Neural progenitor cell (in vitro differentiated cells): ENCODE data around the gene TNFRSF9. TPM values are rescaled to one million over a fixed set of nuclear protein-coding genes. Genes with fewer than 3 reads are reported as not detected.
A peak's percentile ranks its signal among the peaks of the same experiment; 100 is the strongest.

Source experiments
- DNase-seq: peaks from one replicate; pipeline ENCODE4 v3.0.0-alpha.2; 2016; ENCODE audit warnings: low spot score
- H2AFZ ChIP-seq: fragments of 200-600 bp; sonication (generic); replicated peaks from 2 replicates; pipeline ENCODE4 v1.6.1; 2016; ENCODE audit warnings: antibody characterized with exemption
- H3F3A ChIP-seq: fragments of 200-600 bp; sonication (generic); 2 replicates; pipeline ENCODE4 v1.6.1; 2016; ENCODE audit warnings: antibody characterized with exemption, low read depth
- H3K27ac ChIP-seq: fragments of 200-600 bp; sonication (generic); 2 replicates; pipeline ENCODE4 v1.5.1; 2016; ENCODE audit warnings: mild to moderate bottlenecking
- H3K27me3 ChIP-seq: fragments of 200-600 bp; sonication (generic); 2 replicates; pipeline ENCODE4 v1.6.1; 2016; ENCODE audit warnings: mild to moderate bottlenecking, moderate library complexity
- H3K36me3 ChIP-seq: fragments of 200-600 bp; sonication (generic); 2 replicates; pipeline ENCODE4 v1.5.1; 2016
- H3K4me1 ChIP-seq: fragments of 200-600 bp; sonication (generic); 2 replicates; pipeline ENCODE4 v1.6.1; 2016; ENCODE audit warnings: mixed run types
- H3K4me2 ChIP-seq: fragments of 200-600 bp; sonication (generic); 2 replicates; pipeline ENCODE4 v1.6.1; 2016
- H3K4me3 ChIP-seq: fragments of 200-600 bp; sonication (generic); 2 replicates; pipeline ENCODE4 v1.5.1; 2016
- H3K79me2 ChIP-seq: fragments of 200-600 bp; sonication (generic); 2 replicates; pipeline ENCODE4 v1.6.1; 2016; ENCODE audit warnings: low read depth
- H3K9ac ChIP-seq: fragments of 200-600 bp; sonication (generic); 2 replicates; pipeline ENCODE4 v1.6.1; 2016
- H3K9me3 ChIP-seq: fragments of 200-600 bp; sonication (generic); 2 replicates; pipeline ENCODE4 v1.5.1; 2016; ENCODE audit warnings: low read depth
- H4K20me1 ChIP-seq: fragments of 200-600 bp; sonication (generic); 2 replicates; pipeline ENCODE4 v1.6.1; 2016; ENCODE audit warnings: low read depth
- H3K27ac Mint-ChIP-seq: 3 replicates; pipeline ENCODE4 v1.8.0; 2021; ENCODE audit warnings: mixed read lengths
- H3K27me3 Mint-ChIP-seq: 2 replicates; pipeline ENCODE4 v1.8.0; 2022; ENCODE audit warnings: low read depth, mild to moderate bottlenecking, inconsistent platforms, moderate library complexity, mixed read lengths; ENCODE audit not compliant: insufficient read depth
- H3K36me3 Mint-ChIP-seq: 3 replicates; pipeline ENCODE4 v1.8.0; 2021; ENCODE audit warnings: mixed read lengths
- H3K4me1 Mint-ChIP-seq: 3 replicates; pipeline ENCODE4 v1.8.0; 2021; ENCODE audit warnings: mixed read lengths
- H3K4me3 Mint-ChIP-seq: 3 replicates; pipeline ENCODE4 v1.8.0; 2021; ENCODE audit warnings: mild to moderate bottlenecking, moderate library complexity, mixed read lengths
- H3K9me3 Mint-ChIP-seq: 3 replicates; pipeline ENCODE4 v1.8.0; 2020; ENCODE audit warnings: mixed read lengths
- CTCF ChIP-seq: fragments of 200-600 bp; sonication (generic); IDR thresholded peaks from 2 replicates; pipeline ENCODE4 v1.5.1; 2017; ENCODE audit warnings: antibody characterized with exemption, mild to moderate bottlenecking
- EZH2 ChIP-seq: fragments of 200-600 bp; sonication (generic); IDR thresholded peaks from 2 replicates; pipeline ENCODE4 v1.6.1; 2017; ENCODE audit warnings: antibody characterized with exemption, mild to moderate bottlenecking, moderate library complexity
- EZH2phosphoT487 ChIP-seq: fragments of 200-600 bp; sonication (generic); IDR thresholded peaks from 2 replicates; pipeline ENCODE4 v1.6.1; 2017; ENCODE audit warnings: antibody characterized with exemption
- total RNA-seq: library from RNA; depleted of rRNA; stranded (reverse); fragments of >200 nt; gene quantifications from 2 replicates; pipeline ENCODE4 v1.2.3, GENCODE V29; 2015; ENCODE audit warnings: low replicate concordance

Gene TNFRSF9
- not detected in 2 replicates for total RNA-seq

GRCh38 chr1:7940745-7941436, at the start of gene TNFRSF9:
TNFRSF9 (minus strand) TSS chr1:7940839; CDS start chr1:7939994, 845 bp downstream.
- no peaks in the 10 kb centered on the region for H3K9me3 ChIP-seq
- H3K4me2 ChIP-seq = no peak within 1 kb of the TSS
- H3K4me1 ChIP-seq = no peaks in the 10 kb centered on the region
- H3K27ac ChIP-seq = no peak within 1 kb of the TSS
- H3K27me3 ChIP-seq = peaks cover 66% of the 10 kb centered on the region
- H3K4me3 Mint-ChIP-seq = peak within 1 kb of the TSS; percentile 7
- no peaks in the 10 kb centered on the region for H3K36me3 ChIP-seq
- no peaks in the 10 kb centered on the region for H3F3A ChIP-seq
- H3K36me3 Mint-ChIP-seq = no peaks in the 10 kb centered on the region
- H3K4me3 ChIP-seq = no peak within 1 kb of the TSS
- peaks cover 26% of the 10 kb centered on the region for H3K27me3 Mint-ChIP-seq
- no peaks in the 10 kb centered on the region for H4K20me1 ChIP-seq
- no peaks in the 10 kb centered on the region for H3K9me3 Mint-ChIP-seq
- peaks cover 8% of the 10 kb centered on the region for H3K4me1 Mint-ChIP-seq
- no peaks in the 10 kb centered on the region for H3K79me2 ChIP-seq
- DNase-seq = no peak
- no peak within 1 kb of the TSS for H3K27ac Mint-ChIP-seq
- TF ChIP-seq EZH2 (no peak), EZH2phosphoT487 (no peak), CTCF (no peak)
- H2AFZ ChIP-seq = no peak within 1 kb of the TSS
- H3K9ac ChIP-seq = no peak within 1 kb of the TSS

GRCh38 chr1:7989762-7990428, 49.3 kb upstream of the TNFRSF9 start:
- no peaks in the 10 kb centered on the region for H3K4me1 ChIP-seq

GRCh38 chr1:7988576-7988975, 47.9 kb upstream of the TNFRSF9 start:
- H3K4me3 Mint-ChIP-seq = no peak overlapping the region
- no peaks in the 10 kb centered on the region for H3K36me3 ChIP-seq
- peaks cover 3% of the 10 kb centered on the region for H3K27me3 Mint-ChIP-seq
- H3K36me3 Mint-ChIP-seq = peaks cover 21% of the 10 kb centered on the region
- no peak for TF ChIP-seq EZH2
- TF ChIP-seq CTCF = no peak
- TF ChIP-seq EZH2phosphoT487 = no peak
- no peaks in the 10 kb centered on the region for H3K79me2 ChIP-seq
- no peaks in the 10 kb centered on the region for H3K9me3 Mint-ChIP-seq
- no peak overlapping the region for H3K27ac ChIP-seq
- peaks cover 15% of the 10 kb centered on the region for H3F3A ChIP-seq
- peaks cover 27% of the 10 kb centered on the region for H3K4me1 Mint-ChIP-seq
- H3K27ac Mint-ChIP-seq = no peak overlapping the region
- DNase-seq = no peak
- H3K4me2 ChIP-seq = no peak overlapping the region
- H3K4me3 ChIP-seq = no peak overlapping the region
- no peaks in the 10 kb centered on the region for H3K27me3 ChIP-seq
- H3K4me1 ChIP-seq = peaks cover 6% of the 10 kb centered on the region
- H4K20me1 ChIP-seq = no peaks in the 10 kb centered on the region
- no peak overlapping the region for H2AFZ ChIP-seq
- H3K9ac ChIP-seq = no peak overlapping the region
- no peaks in the 10 kb centered on the region for H3K9me3 ChIP-seq

More at GRCh38 chr1:7989762-7990428, 49.3 kb upstream of the TNFRSF9 start:
- Mint-ChIP-seq H3K36me3 (peaks cover 23% of the 10 kb centered on the region), H3K27me3 (peaks cover 4% of the 10 kb centered on the region), H3K4me3 (no peak overlapping the region), H3K9me3 (no peaks in the 10 kb centered on the region), H3K27ac (no peak overlapping the region), H3K4me1 (peaks cover 14% of the 10 kb centered on the region)
- no peak for DNase-seq
- no peaks in the 10 kb centered on the region for H3K27me3 ChIP-seq
- H3K79me2 ChIP-seq = no peaks in the 10 kb centered on the region
- no peaks in the 10 kb centered on the region for H4K20me1 ChIP-seq
- TF ChIP-seq CTCF (no peak), EZH2 (no peak), EZH2phosphoT487 (no peak)
- no peaks in the 10 kb centered on the region for H3K9me3 ChIP-seq
- no peak overlapping the region for H3K27ac ChIP-seq
- H3K4me3 ChIP-seq = no peak overlapping the region
- H3F3A ChIP-seq = peaks cover 8% of the 10 kb centered on the region
- H3K36me3 ChIP-seq = no peaks in the 10 kb centered on the region
- no peak overlapping the region for H3K9ac ChIP-seq
- no peak overlapping the region for H3K4me2 ChIP-seq
- H2AFZ ChIP-seq = no peak overlapping the region
